Body of pancreas (tissue), 4 donors: ENCODE data around the gene IFT88.

ENCODE experiments used
- POLR2A ChIP-seq, 3 donors: fragments of 450-650 bp; IDR thresholded peaks; one replicate each; pipeline ENCODE4 v1.6.1; 2016; ENCODE audit warnings: antibody characterized with exemption in 3 of 3, mild to moderate bottlenecking in 2 of 3
- TF ChIP-seq, protein P1 (sequence below), 7 experiments: fragments of 450-650 bp in 4 of 7; fragments of 200-600 bp in 3 of 7; sonication (generic) in 3 of 7; IDR thresholded peaks; one replicate each; pipeline ENCODE4 v1.5.1; 2016 to 2019; ENCODE audit warnings: antibody characterized with exemption in 7 of 7

DNA sequence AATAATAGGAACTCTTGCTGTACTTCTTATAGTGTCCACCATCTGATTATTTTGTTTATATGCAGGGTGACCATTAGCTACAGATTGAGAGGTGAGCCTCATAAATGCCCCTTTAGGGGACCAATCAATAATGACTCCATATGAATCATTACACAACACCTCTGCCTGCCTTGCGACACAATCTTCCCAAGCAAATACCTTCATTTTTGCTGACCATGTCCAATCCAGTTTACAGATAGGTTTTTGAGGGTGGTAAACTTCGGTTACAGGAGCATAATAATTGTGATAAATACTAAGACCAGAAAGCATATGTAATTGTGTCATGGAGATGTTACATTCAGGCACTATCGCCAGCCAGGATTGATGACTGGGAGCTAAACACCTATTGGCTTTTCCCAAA lies 112.9 kb downstream of the IFT88 start:
- TF ChIP-seq POLR2A (IDR thresholded peaks at IDR 0.05), result no peak
- TF ChIP-seq, protein P1, sequence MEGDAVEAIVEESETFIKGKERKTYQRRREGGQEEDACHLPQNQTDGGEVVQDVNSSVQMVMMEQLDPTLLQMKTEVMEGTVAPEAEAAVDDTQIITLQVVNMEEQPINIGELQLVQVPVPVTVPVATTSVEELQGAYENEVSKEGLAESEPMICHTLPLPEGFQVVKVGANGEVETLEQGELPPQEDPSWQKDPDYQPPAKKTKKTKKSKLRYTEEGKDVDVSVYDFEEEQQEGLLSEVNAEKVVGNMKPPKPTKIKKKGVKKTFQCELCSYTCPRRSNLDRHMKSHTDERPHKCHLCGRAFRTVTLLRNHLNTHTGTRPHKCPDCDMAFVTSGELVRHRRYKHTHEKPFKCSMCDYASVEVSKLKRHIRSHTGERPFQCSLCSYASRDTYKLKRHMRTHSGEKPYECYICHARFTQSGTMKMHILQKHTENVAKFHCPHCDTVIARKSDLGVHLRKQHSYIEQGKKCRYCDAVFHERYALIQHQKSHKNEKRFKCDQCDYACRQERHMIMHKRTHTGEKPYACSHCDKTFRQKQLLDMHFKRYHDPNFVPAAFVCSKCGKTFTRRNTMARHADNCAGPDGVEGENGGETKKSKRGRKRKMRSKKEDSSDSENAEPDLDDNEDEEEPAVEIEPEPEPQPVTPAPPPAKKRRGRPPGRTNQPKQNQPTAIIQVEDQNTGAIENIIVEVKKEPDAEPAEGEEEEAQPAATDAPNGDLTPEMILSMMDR (IDR thresholded peaks at IDR 0.05), result no peak
